Measurements from ENCODE around the gene UST.
"Not testable (repeated sequence)": the region's sequence is repeated elsewhere in the genome, so short reads cannot be mapped to it uniquely, and the experiment has no call there.

UST gene

GRCh38 chr6:148990403-148990802 lies 243.6 kb downstream of the UST start:
- in situ Hi-C loops (cut with MboI; ENCODE audit: low sequenced_read_pairs), result no loop called here

GRCh38 chr6:148996815-148997214 lies 250.0 kb downstream of the UST start:
- in situ Hi-C loops (cut with MboI; ENCODE audit: low sequenced_read_pairs), result no loop called here

GRCh38 chr6:148997865-148998264 lies 251.0 kb downstream of the UST start:
- in situ Hi-C loops (cut with MboI; ENCODE audit: low sequenced_read_pairs), result no loop called here

- in situ Hi-C loops (cut with MboI; ENCODE audit: low sequenced_read_pairs), result no loop called here
These were observed 251.9 kb downstream of the UST start for GRCh38 chr6:148998704-148999103.

DNA sequence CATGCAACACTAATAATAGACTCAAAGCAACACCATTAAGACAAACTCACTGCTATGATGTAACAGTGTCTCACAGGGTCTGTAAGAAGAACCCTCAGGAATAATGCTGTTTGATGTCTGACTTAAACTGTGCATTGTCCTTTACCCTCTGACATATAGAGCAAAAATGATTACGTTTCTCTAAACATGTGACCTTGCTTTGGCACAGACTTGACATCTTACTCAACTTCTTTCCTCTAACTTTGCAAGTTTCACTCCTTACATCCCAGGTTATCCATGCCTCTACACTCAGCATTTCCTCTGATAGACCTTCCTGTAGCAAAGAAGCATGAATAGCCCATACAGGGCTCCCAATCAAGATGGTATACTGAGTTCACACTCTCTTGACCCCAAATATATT lies 252.7 kb downstream of the UST start:
- in situ Hi-C loops (cut with MboI; ENCODE audit: low sequenced_read_pairs), result no loop called here

DNA sequence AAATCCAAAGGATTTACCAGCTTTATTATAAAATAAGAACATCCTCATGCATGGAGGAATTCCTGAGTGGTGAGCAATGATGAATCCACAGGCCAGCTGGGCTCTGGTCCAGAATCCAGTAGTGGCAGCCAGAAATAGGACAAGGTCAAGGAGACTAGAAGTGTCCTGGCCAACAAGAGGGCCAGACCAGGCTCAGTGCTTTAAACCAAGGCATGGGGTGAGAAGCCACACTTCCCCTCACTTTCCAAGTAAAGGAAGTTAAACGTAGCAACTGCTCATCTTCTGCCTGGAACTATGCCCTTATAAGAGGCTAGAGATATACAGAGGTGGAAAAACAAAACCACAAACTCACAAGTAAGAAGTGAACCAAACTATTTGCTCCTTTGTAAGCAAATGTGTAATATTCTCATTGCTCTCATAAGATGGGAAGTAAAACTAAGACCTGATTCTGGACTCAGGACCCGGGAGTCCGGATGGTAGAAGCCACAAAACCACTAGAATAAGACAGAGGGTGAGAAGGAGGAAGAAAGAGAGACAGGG lies 253.2 kb downstream of the UST start:
- in situ Hi-C loops (cut with MboI; ENCODE audit: low sequenced_read_pairs), result no loop called here

DNA sequence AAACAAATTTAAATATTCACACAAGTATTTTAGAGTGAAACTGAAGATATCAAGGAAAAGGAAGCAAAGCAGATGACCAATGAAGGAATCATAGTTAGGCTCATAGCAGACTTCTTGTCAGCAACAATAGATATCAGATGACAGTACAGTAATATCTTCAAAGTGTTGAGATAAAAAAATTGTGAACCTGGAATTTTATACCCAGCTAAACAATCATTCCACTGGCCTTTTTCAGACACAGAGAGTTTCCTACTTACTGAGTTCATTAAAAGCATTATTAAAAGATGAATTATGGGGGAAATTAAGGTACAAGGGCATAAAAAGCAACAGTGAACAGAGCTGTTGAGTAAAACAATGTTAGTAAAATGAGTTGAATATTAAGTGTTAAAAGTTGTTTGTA lies 254.6 kb downstream of the UST start:
- in situ Hi-C loops (cut with MboI; ENCODE audit: low sequenced_read_pairs), result no loop called here

- in situ Hi-C loops (cut with MboI; ENCODE audit: low sequenced_read_pairs), result no loop called here
These were observed 256.7 kb downstream of the UST start for GRCh38 chr6:149003560-149003959.

- in situ Hi-C loops (cut with MboI; ENCODE audit: low sequenced_read_pairs), result no loop called here
These were observed 257.8 kb downstream of the UST start for GRCh38 chr6:149004664-149005063.

GRCh38 chr6:149006236-149006635 lies 259.4 kb downstream of the UST start:
- in situ Hi-C loops (cut with MboI; ENCODE audit: low sequenced_read_pairs), result not testable (repeated sequence)

- in situ Hi-C loops (cut with MboI; ENCODE audit: low sequenced_read_pairs), result no loop called here
These were observed 259.8 kb downstream of the UST start for GRCh38 chr6:149006671-149007070.

DNA sequence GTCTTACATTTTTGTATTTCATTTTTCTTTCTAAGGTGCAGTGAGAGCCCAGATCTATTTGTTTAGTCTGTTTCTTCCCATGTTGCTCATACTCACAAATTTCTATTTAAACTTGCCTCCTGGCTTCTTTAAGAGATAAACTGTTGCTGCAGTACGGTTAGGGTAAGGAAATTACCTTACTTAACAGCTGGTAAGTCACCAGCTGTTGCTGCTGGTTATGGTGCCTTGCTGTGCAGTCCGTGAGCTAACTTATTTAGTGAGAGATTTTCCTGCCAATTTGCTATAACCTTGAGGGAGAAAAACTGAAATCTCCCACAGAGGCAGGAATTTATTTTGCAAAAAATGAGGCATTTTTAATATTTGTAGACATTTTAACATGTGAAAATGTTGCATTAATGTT lies 261.0 kb downstream of the UST start:
- in situ Hi-C loops (cut with MboI; ENCODE audit: low sequenced_read_pairs), result no loop called here

GRCh38 chr6:149008741-149009140 lies 261.9 kb downstream of the UST start:
- in situ Hi-C loops (cut with MboI; ENCODE audit: low sequenced_read_pairs), result no loop called here

- in situ Hi-C loops (cut with MboI; ENCODE audit: low sequenced_read_pairs), result no loop called here
These were observed 265.3 kb downstream of the UST start for GRCh38 chr6:149012040-149012545.

GRCh38 chr6:149013586-149014344 lies 266.9 kb downstream of the UST start:
- in situ Hi-C loops (cut with MboI; ENCODE audit: low sequenced_read_pairs), result no loop called here

DNA sequence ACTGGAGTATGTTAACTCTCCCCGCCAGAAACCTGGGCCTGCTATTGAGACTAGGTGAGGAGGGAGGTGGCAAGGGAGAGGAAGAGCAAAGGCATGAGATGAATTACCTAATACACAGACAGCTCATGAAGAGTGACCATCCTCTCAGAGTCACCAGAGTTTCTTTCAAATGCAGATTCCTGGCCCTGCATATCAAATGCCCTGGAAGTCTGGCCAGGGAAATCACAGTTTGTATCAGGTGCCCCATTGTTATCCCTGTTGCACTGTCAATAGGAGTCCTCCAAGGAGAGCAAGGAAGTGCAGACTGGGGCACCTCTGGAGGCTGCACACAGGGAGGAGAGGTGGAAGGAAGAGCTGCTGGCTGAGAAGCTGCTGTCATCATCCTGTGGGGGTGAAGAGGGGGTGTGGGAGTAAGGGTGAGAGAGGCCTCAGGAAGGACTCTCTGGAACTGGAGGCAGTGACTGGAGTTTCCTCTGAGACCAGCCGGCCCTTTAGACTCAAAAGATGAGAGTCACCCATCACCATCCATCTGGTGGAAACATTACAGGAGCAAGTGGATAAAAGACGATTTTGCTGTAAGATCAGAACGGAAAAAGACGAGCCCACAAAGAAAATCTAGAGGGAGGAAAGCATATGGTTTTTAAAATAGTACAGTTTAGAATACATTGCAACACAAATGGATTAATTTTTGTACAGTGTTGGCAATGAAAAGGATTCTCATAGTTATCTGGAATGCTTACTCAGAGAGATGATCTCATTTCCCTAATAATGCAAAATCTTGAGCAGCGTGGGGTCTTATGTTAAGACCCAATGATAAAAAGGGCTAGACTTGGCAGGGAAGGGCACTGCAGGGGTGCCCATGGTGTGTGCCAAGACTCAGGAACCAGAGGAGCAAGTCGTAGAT lies 268.1 kb downstream of the UST start:
- in situ Hi-C loops (cut with MboI; ENCODE audit: low sequenced_read_pairs), result no loop called here

DNA sequence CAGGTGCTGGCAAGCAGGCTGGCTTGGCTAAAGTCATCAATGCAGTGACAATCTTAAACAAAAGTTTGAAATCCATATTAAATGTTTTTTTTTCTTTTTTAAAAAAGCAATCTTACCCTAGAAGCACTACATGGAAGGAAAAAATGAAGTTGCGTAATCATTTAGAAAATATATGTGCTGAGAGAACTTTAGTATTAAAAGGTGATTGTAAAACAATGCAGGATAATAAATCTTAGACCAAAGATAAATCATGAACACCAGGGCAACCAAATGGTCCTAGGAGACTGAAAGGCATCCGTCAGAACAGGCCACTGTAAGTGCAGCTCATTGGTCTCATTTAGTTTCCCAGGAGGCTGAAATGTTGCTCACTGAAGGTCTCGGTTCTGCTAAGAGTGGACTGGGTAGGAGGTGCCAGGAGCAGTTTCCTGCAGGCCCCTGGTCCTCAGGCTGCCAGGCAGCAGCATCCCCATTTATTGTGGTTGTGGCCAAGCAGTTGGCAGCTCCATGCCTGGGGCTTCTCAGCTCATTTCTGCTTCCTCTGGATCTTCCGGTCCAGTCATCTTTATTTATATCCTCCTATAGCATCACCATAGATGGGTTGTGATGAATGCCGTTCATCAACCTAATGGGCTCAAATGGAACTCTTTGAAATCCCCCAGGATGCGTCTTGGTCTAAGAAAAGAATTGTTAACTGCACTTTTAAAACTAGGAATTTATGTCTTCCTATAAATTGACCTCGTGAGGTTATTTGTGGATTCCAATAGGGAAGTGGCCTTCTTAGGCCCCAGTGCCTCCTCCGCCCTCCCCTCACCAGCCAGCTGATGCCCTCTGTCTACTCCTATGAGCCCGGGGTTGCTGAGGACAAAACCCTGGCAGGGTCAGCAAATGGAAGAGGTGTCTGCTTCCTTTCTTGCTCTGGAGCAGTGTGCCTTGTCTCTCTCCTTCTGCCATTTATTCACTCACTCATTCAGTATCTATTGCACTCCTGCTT lies 269.0 kb downstream of the UST start:
- in situ Hi-C loops (cut with MboI; ENCODE audit: low sequenced_read_pairs), result no loop called here

GRCh38 chr6:149016716-149017115 lies 269.9 kb downstream of the UST start:
- in situ Hi-C loops (cut with MboI; ENCODE audit: low sequenced_read_pairs), result no loop called here

- in situ Hi-C loops (cut with MboI; ENCODE audit: low sequenced_read_pairs), result no loop called here
These were observed 273.5 kb downstream of the UST start for GRCh38 chr6:149020319-149020718.

- in situ Hi-C loops (cut with MboI; ENCODE audit: low sequenced_read_pairs), result no loop called here
These were observed 277.5 kb downstream of the UST start for GRCh38 chr6:149024361-149024760.
